SU-DHL-6 (cell line): ENCODE results near the gene CSNK1G3.

Source experiments
- H2AFZ ChIP-seq: fragments of 200-600 bp; sonication (generic); 2 replicates; pipeline ENCODE4 v1.6.1; 2014; ENCODE audit warnings: low read depth, mild to moderate bottlenecking, moderate library complexity, mixed read lengths, antibody characterized with exemption, low read length; ENCODE audit not compliant: severe bottlenecking
- H3F3A ChIP-seq: fragments of 200-600 bp; shearing (Covaris generic); 2 replicates; pipeline ENCODE4 v1.6.0; 2016; ENCODE audit warnings: antibody characterized with exemption, mild to moderate bottlenecking; ENCODE audit not compliant: insufficient read depth
- H3K27ac ChIP-seq: fragments of 200-600 bp; sonication (generic); 2 replicates; pipeline ENCODE4 v1.5.1; 2016; ENCODE audit warnings: low read depth, mild to moderate bottlenecking, low read length, moderate library complexity, mixed read lengths
- H3K27me3 ChIP-seq: fragments of 200-600 bp; sonication (generic), shearing (Covaris generic); 2 replicates; pipeline ENCODE4 v1.6.0; 2014; ENCODE audit warnings: mild to moderate bottlenecking, low read length
- H3K36me3 ChIP-seq: fragments of 200-600 bp; sonication (generic); 2 replicates; pipeline ENCODE4 v1.6.1; 2014; ENCODE audit warnings: mild to moderate bottlenecking, low read length, mixed read lengths
- H3K4me2 ChIP-seq: fragments of 300-600, 200-600 bp; shearing (Covaris generic), sonication (generic); 2 replicates; pipeline ENCODE4 v1.6.0; 2014; ENCODE audit warnings: low read length, low read depth, mild to moderate bottlenecking; ENCODE audit not compliant: poor library complexity, severe bottlenecking
- H3K4me3 ChIP-seq: fragments of 200-600 bp; sonication (generic); 2 replicates; pipeline ENCODE4 v1.5.1; 2014; ENCODE audit warnings: antibody characterized with exemption, low read length, mild to moderate bottlenecking, mixed read lengths; ENCODE audit not compliant: insufficient read depth, poor library complexity, severe bottlenecking
- H3K79me2 ChIP-seq: fragments of 200-600 bp; sonication (generic); 2 replicates; pipeline ENCODE4 v1.6.1; 2014; ENCODE audit warnings: mild to moderate bottlenecking, low read length, moderate library complexity; ENCODE audit not compliant: insufficient read depth
- H3K9ac ChIP-seq: fragments of 200-600 bp; sonication (generic); 2 replicates; pipeline ENCODE4 v1.7.0; 2014; ENCODE audit warnings: mild to moderate bottlenecking, low read length
- H3K9me2 ChIP-seq: fragments of 200-600 bp; sonication (generic); replicated peaks from 2 replicates; pipeline ENCODE4 v1.6.1; 2014; ENCODE audit warnings: low read length; ENCODE audit not compliant: insufficient read depth
- H3K9me3 ChIP-seq: fragments of 200-600 bp; sonication (generic); 2 replicates; pipeline ENCODE4 v1.6.1; 2014; ENCODE audit warnings: low read length, mixed read lengths; ENCODE audit not compliant: insufficient read depth
- H4K20me1 ChIP-seq: fragments of 200-600 bp; sonication (generic); 2 replicates; pipeline ENCODE4 v1.6.1; 2014; ENCODE audit warnings: low read depth, mild to moderate bottlenecking, antibody characterized with exemption, low read length, moderate library complexity, mixed read lengths
- CTCF ChIP-seq: fragments of 200-600 bp; sonication (generic); IDR thresholded peaks from one replicate; pipeline ENCODE4 v1.5.1; 2017; ENCODE audit warnings: antibody characterized with exemption, mild to moderate bottlenecking, low read length, moderate library complexity; ENCODE audit not compliant: insufficient read depth, poor library complexity, severe bottlenecking
- EZH2phosphoT487 ChIP-seq: fragments of 200-600 bp; sonication (generic), shearing (Covaris generic); conservative IDR thresholded peaks from 2 replicates; pipeline ENCODE4 v1.6.1; 2018; ENCODE audit warnings: mild to moderate bottlenecking, antibody characterized with exemption, low read length, moderate library complexity, mixed read lengths

The CSNK1G3 gene

GRCh38 chr5:123527190-123527589 lies 15.2 kb downstream of the CSNK1G3 start:
- Histone ChIP-seq H3K9ac (no peak overlapping the region), H3K27me3 (no peaks in the 10 kb centered on the region), H3K4me3 (no peak overlapping the region), H3K79me2 (peaks cover 44% of the 10 kb centered on the region), H2AFZ (no peak overlapping the region), H4K20me1 (peaks cover 70% of the 10 kb centered on the region), H3F3A (no peaks in the 10 kb centered on the region), H3K27ac (no peak overlapping the region), H3K4me2 (peak overlapping the region; percentile 26), H3K9me3 (no peaks in the 10 kb centered on the region), H3K9me2 (no peaks in the 10 kb centered on the region), H3K36me3 (peaks cover under 1% of the 10 kb centered on the region; the same call in 1 of the 2 replicates)
- TF ChIP-seq CTCF (no peak), EZH2phosphoT487 (no peak)

GRCh38 chr5:123528065-123528464 lies 16.1 kb downstream of the CSNK1G3 start:
- no peak overlapping the region for H3K4me3 ChIP-seq
- no peak overlapping the region for H3K27ac ChIP-seq
- no peak overlapping the region for H3K9ac ChIP-seq
- no peaks in the 10 kb centered on the region for H3K9me2 ChIP-seq
- no peaks in the 10 kb centered on the region for H3F3A ChIP-seq
- H3K36me3 ChIP-seq: peaks cover 5% of the 10 kb centered on the region; the same call in 1 of the 2 replicates
- peaks cover 41% of the 10 kb centered on the region for H3K79me2 ChIP-seq
- peak overlapping the region; percentile 26 for H3K4me2 ChIP-seq
- no peak overlapping the region for H2AFZ ChIP-seq
- no peaks in the 10 kb centered on the region for H3K27me3 ChIP-seq
- H3K9me3 ChIP-seq: no peaks in the 10 kb centered on the region
- no peak for TF ChIP-seq EZH2phosphoT487
- TF ChIP-seq CTCF: no peak
- H4K20me1 ChIP-seq: peaks cover 72% of the 10 kb centered on the region

GRCh38 chr5:123528878-123529277 lies 16.9 kb downstream of the CSNK1G3 start:
- Histone ChIP-seq H3K4me2 (peak overlapping the region; percentile 41), H3K9me3 (no peaks in the 10 kb centered on the region), H3K27ac (no peak overlapping the region), H3K9me2 (no peaks in the 10 kb centered on the region), H3K9ac (no peak overlapping the region), H3K79me2 (peaks cover 38% of the 10 kb centered on the region), H3F3A (no peaks in the 10 kb centered on the region), H4K20me1 (peaks cover 69% of the 10 kb centered on the region), H3K36me3 (peaks cover 5% of the 10 kb centered on the region; the same call in 1 of the 2 replicates), H3K4me3 (no peak overlapping the region), H2AFZ (no peak overlapping the region), H3K27me3 (no peaks in the 10 kb centered on the region)
- TF ChIP-seq EZH2phosphoT487 (no peak), CTCF (no peak)

GRCh38 chr5:123530728-123531127 lies 18.8 kb downstream of the CSNK1G3 start:
- H3K36me3 ChIP-seq: peaks cover 5% of the 10 kb centered on the region; the same call in 1 of the 2 replicates
- no peaks in the 10 kb centered on the region for H3F3A ChIP-seq
- H3K9me2 ChIP-seq: no peaks in the 10 kb centered on the region
- no peak overlapping the region for H2AFZ ChIP-seq
- H4K20me1 ChIP-seq: peaks cover 62% of the 10 kb centered on the region
- H3K27me3 ChIP-seq: no peaks in the 10 kb centered on the region
- H3K9me3 ChIP-seq: no peaks in the 10 kb centered on the region
- H3K9ac ChIP-seq: no peak overlapping the region
- TF ChIP-seq CTCF (no peak), EZH2phosphoT487 (no peak)
- no peak overlapping the region for H3K4me2 ChIP-seq
- no peak overlapping the region for H3K27ac ChIP-seq
- no peak overlapping the region for H3K4me3 ChIP-seq
- H3K79me2 ChIP-seq: peaks cover 27% of the 10 kb centered on the region; the same call in 1 of the 2 replicates
